HG02610 (cell line): ENCODE data around the gene ARF3.
"Not testable (repeated sequence)": the region's sequence is repeated elsewhere in the genome, so short reads cannot be mapped to it uniquely, and the experiment has no call there.

Experiments
- ATAC-seq: cut with Tn5 transposase; IDR thresholded peaks from one replicate; pipeline ENCODE4 v1.9.1; 2021; ENCODE audit warnings: mild to moderate bottlenecking, moderate library complexity; ENCODE audit not compliant: unreplicated experiment

Gene ARF3

DNA sequence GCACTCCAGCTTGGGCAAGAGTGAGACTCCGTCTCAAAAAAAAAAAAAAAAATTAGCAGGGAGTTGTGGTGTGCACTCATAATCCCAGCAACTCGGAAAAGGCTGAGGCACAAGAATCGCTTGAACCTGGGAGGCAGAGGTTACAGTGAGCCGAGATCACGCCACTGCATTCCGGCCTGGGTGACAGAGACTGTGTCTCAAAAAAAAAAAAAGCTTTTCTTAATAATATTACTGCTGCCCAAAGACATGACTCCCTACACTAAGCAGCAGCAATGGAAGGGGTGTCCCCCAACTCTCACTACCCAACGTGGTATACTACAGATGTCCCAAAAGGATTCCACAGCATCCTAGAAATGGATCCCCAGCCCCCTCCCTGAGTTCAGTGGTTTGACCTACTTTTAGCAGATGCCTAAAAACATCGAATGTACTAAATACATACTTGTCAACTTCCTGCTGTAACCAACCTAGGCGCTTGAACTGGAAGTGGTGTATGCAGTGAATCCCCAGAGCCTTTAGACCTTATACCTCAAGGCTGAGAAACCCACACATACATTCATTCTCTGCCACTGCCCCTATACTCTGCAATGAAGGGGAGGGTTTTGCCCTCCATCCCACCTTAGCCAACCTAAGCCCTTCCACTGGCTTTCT is 23.5 kb downstream of the ARF3 start:
- ATAC-seq = no peak

DNA sequence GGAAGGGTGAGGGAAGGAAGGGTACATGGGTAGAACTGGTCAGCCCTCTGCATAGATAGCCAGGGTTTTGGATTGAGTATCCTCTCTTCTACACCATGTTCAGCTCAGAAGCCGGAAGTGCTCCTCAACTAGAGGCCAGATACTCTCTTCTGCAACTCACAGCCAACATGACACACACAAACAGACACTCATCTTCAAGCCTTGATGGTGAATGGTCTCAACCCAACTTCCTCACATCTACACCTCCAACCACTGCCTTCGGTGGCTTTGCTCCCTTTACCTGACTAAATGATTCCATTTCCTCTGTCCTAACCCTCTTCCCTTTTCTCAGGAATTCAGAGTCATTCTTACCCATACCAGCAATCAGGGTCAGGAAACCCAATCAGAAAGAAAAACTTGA is 24.4 kb downstream of the ARF3 start:
- ATAC-seq = no peak

DNA sequence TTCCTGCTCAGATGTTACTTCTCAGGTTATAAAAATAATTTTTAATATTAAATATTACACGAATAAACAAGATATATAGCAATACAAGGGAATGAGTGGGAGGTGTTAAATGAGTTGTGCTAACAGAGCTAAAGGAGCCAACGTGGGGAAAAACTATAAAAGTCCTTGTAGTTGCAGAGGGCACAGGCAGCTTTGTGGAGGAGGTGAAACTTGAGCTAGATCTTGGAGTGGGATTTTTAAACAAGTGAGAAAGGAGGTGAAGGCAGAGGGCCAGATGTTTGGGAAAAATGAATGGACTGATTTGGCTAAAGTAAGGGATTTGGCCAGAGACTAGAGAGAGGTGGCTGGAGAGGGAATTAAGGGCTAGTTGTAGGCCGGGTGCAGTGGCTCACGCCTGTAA is 26.8 kb downstream of the ARF3 start:
- no peak for ATAC-seq

DNA sequence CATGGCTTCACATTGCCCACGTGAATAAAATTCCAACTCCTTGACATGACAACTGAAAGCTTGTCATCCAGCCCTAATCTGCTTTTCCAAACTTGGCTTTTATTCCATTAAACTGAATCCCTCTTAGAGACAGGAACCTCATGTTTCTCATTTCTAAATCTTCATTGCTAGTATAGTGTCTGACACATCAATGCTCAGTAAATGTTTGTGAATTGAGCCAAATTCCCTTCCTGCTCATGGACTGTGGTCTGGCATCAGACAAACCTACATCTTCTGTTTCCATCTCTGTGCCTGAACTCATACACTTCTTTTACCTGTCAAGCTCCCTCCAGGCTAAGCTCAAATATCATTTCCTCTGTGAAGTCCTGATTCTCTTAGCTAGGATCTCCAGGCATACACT is 27.7 kb downstream of the ARF3 start:
- no peak for ATAC-seq

DNA sequence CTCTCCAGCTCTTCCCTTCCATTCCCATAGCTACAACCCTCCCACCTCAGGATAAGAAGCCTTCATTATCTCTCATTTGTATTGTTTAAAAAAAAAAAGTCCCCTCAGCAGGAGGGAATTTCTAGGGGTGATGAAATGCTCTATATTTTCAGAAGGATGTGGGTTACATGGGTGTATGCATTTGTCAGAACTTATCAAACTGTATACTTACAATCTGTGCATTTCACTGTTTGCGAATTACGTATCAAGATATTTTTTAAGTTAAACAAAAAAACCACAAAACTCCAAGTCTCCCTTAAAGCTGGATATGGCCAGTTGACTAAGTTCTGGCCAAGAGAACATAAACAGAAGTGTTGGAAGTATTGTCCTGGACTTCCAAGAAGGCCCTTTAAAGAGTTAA is 30.0 kb downstream of the ARF3 start:
- no peak for ATAC-seq

DNA sequence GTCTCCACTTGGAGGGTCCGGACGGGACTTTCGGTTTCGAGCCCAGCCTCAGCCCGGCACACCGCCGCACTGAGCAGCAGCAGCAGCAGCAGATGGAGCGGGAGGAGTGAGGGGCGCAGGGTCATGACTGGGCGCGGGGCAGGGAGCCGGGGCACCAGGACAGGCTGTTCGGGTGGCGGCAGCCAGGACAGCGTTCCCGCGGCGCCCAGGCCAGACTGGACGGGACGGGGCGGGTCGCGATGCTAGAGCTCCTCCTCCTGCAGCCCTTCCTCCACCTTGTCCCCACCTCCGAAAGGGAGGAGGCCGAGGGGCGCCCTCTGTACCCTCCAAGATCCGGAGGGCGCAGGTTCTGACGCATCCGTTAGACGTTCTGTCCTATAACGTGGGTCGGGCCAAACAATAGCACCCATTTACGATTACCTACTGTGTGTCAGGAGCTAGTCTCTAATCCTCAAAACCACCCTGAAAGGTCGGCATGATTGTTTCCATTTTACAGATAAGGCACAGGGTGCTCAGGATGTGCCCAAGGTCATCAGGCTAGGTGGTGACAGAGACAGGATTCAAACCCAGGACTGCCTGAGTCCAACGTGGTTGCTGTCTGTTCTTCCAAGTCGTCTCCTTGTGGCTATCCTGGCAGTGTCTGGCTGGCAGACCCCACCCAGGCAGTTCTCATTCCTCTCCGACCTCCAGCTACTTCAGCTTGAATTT is 31.8 kb downstream of the ARF3 start, which contains the start of gene FKBP11:
Gene FKBP11 (minus strand): TSS at position 189 of the 708 bp plus-strand sequence. CDS start 64 bp downstream, at position 125.
- ATAC-seq = peak; percentile 56

DNA sequence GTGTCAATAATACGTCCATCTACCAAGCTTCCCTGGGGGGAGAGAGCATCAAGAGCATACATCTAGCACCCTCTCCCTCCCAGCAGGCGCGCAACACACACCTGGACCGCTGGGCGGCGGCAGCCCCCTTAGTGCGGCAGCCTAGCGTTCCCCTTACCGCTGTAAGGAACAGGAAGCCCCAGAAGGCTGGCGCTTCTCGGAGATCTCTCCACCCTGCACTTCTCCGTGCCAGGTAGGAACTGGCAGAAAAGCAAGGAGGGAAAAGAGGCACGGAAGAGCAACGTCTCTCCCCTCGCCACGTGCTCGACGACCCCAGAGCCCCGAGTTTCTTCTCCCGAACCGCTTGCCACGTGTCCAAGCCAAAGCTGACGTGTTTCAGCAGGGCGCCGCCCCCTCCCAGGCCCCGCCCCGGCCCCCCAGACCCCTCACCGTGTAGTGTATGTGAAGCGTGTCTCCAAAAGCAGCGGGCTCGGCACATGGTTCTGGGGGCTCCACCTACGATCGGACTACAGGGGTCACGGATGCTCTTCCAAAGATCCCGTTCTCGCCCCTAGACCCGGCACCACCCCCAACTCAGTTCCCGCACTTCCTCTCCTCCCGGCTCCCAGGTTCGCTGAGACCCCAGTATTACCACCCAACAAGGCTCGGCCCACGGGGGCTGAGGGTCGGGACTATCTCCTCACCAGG is 32.5 kb downstream of the ARF3 start:
- peak; percentile 86 for ATAC-seq

DNA sequence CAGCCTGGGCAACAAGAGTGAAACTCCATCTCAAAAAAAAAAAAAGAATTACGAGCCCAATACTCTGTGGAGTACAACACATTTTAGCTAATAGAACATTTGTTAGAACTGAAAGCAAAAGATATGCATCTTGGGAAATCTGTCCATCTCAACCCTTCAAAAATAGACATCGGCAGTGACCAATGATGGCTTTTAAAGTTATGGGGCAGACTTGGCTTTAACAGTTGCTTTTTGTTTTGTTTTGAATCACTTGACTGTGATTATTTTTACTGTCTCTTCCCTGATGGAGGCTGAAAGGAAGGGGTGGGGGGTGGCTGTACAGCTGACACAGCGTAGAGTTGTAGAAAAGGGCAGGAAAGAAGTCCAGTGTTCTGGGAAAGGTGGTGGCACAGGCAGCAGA is 34.2 kb downstream of the ARF3 start:
- ATAC-seq = no peak

DNA sequence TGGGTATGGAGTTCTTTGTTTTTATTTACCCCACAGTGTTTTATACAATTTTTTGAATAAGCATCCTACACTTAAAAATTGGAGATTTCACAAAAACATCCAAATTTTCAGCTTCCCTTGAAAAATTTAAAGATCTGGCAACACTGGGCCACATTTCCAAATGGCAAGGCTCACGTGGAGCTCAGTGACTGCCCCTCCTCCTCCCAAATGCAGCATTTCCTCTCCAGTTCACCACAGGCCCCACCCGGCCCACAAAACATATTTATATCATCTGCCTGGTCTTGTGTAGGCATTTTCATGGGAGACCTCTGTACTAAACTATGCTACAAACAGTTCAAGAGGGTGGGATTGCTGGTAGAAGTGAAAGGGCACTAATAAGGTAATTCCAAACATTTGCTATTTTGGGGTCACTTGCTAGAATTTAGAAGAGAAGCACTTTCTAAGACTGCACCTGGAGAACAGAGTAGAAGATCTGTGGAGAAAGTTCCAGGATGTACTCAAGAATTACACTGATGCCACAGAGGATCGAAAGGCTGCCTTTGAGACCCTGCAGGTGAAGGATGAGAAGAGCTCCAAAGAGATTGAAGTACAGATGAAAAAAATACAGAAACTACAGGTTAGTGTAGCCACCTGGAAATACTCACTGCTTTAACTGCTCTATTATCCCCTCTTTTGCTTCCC is 39.3 kb downstream of the ARF3 start:
- no peak for ATAC-seq

DNA sequence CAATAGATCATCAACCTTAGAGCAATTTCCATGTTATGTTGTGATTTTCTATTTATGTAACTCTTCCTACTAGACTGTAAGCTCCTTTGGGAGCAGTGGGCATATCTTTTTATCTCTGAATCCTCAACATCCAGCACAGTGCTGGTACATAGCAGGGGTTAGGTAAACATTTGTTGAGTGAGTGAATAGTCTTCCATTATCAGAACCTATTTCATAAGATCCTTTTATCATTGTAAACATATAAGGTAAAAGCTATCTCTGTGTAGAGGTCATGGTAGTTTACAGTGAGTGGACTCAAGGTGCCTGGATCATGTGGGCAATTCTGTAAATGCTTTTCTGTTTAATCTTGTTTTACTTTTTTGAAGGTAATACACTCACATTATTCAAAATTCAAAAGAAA is 47.1 kb downstream of the ARF3 start:
- no peak for ATAC-seq

DNA sequence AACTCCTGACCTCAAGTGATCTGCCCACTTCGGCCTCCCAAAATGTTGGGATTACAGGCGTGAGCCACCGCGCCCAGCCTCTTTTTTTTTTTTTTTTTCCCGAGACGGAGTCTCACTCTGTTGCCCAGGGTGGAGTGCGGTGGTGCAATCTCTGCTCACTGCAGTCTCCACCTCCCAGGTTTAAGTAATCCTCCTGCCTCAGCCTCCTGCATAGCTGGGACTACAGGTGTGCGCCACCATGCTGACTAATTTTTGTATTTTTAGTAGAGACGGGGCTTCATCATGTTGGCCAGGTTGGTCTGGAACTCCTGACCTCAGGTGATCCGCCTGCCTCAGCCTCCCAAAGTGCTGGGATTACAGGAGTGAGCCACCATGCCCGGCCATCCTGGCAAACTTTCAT is 47.6 kb downstream of the ARF3 start:
- not testable (repeated sequence) for ATAC-seq

DNA sequence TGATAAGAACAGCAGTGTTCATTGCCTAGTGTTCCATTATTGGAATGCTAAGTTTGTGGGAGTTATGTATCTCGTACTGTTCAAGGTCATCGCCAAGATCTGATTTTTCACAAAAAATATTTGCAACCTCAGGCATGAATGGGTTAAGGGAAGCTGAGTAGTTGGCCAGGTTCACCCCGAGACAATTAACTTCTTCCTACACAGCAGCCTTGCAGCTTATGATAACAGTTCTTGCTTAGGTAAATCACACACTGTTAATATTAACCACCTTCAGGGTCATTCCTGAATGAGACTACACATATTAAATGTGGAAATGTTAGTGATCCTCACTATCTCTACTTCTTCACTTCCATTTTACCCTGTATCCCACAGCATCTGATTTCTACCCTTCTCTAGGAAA is 50.0 kb downstream of the ARF3 start:
- no peak for ATAC-seq

DNA sequence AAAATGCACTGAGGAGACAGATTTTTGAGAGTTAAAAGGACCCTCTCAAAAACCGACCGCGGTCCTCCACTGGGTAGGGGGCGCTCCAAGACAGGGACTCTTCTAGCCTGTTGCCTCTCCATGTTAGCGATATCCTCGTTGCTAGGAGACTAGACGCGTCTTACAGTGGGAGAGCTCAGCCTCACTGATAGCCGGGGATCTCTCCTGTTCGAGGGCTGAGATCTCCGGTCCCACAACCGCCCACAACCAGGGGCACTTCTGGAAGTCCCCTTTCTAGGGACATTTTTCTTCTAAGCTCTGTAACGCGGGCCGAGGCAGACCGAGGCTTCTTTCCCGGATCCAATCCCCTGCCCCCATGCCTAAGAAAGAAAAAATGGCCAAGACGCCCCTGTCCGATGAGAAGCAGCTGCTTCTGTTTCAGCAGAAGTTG is 53.3 kb downstream of the ARF3 start:
- peak; percentile 88 for ATAC-seq

DNA sequence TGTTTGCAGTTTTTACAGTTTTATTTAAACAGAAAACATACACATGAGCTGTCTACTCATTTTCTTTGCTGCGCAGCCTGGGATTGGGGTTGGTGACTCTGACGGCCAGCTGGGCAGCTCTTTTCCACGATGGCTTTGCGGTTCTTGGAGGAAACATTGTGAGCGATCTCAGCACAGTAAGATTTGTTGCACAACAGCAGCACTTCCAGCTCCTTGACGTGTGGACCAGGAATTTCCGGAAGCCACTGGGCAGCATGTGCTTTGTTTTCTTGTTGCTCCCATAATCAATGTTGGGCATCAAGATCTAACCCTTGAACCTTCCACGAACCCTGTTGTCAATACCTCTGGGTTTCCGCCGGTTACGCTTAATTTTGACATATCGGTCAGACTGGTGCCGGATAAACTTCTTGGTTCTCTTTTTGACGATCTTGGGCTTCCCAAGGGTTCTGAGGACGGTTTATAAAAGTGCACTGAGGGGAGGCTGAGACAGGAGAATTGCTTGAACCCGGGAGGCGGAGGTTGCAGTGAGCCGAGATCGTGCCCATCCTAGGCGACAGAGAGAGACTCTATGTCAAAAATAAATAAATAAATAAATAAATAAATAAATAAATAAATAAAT is 53.8 kb downstream of the ARF3 start:
- ATAC-seq = no peak

DNA sequence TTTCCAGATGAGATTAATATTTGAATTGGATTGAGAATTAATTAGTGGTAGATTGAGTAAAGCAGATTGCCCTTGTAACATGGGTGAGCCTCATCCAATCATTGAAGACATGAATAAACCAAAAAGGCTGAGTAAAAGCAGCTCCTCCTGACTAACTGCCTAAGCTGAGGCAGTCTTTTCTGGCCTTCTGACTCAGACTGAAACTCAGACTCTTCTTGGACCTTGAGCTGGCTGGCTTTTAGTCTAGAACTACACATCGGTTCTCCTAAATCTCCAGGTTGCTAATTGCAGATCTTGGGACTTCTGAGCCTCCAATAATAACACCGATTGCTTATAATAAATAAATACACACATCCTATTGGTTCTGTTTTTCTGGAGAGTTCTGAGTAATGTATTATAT is 56.0 kb downstream of the ARF3 start:
- peak; percentile 51 for ATAC-seq

DNA sequence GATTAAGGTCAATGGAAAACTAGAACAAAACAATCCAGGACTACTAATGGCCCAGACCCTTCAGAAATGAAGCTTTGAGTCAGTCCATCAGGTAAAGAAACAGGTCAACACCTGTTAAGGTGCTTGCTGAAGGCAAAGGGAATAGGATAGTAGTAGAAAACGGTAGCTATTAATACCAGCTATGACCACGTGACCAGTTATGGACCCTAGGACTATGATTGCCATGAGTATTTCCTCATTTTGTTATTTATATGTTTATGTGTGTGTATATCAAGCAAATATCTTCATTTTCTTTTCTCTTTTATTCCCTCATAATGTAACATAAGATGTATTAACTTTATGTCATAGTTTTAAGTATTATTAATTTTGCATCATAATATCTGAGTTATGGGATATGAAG is 57.6 kb downstream of the ARF3 start:
- no peak for ATAC-seq

DNA sequence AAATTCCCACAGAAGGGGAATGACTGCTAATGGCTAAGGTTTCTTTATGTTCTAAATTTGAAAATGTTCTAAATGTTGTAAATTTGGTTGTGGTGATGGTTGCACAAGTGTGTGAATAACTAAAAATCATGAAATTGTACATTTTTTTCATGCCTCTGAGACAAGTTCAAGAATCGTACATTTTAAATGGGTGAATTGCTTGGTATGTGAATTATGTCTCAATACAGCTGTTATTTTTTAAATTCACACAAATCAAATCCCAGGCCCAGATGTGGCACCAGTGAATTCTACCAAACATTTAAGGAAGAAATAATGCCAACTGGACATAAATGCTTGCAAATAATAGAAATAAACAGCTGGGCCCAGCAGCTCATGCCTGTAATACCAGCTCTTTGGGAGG is 63.0 kb downstream of the ARF3 start:
- ATAC-seq = no peak

DNA sequence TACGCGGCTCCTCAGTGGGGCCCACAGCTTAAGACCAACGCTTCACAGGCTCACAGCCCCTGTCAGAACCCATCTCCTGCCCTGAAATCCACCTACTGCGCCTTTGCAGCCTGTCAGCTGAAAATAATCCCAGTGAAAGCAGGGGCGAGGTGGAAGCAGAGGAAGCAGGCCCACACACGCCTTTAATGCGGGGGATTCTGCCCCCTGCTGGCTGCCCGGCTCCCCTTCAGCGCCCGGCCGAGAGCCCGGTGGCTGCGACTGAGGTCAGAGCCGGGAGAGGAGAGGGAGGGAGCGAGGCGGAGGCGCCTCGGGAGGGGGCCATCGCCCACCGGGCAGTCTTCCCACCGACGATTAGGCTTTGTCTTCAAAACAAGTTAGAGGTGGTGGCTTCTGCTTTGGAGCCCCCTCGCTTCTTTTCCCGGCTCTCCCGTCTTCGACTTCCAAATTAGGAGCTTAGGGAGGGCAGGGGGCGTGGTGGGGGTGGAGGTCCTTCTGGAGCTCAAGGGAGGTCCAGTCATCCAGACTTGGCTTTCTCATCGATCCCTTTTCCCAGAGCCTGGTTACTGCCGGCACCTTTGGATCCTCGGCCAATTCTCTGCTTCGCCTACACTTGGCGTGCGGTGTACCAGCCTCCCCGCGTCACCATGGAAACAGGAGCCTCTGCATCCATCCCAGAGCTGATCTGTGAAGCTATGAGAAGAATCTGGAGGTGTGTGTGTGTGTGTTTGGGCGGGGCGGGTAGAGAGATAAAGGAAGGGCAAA is 66.4 kb downstream of the ARF3 start:
- ATAC-seq = peak; percentile 75

DNA sequence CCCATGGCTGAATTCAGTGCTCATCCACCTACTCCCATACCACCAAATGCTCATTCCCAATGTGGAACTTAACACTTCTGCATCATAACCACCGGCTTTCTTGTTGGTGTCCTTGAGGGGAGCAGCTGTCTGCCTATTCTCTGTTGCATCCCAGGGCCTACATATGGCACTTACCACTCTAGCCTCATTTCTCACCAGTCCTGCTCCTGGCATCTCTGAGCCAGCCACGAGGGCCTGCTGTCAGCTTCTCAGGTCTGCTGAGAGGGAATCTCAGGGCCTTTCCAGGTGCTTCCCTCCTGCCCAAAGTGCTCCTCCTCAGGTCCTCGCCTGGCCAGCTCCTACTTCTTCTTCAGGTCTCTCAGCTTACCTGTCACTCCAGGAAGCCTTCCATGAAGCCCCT is 67.6 kb downstream of the ARF3 start:
- no peak for ATAC-seq
